OCI-LY7 (cell line): ENCODE results near the gene PAFAH2. TPM values are rescaled to one million over a fixed set of nuclear protein-coding genes. Genes with fewer than 3 reads are reported as not detected.

Experiments
- BruUV-seq: library from RNA; stranded (reverse); fragments of 400-500 nt; replicated peaks from 2 replicates; lab custom pipeline; 2021; lab: Mats Ljungman, UMichigan
- CTCF ChIA-PET: fragments of 300-600 bp; sonication (Branson Sonifier 250); formaldehyde crosslinking; loops from one replicate; lab custom pipeline; 2022; ENCODE audit warnings: antibody characterized with exemption; ENCODE audit not compliant: unreplicated experiment; lab: Charles Lee
- POLR2A ChIA-PET: fragments of 300-600 bp; sonication (Branson Sonifier 250); formaldehyde crosslinking; loops from one replicate; lab custom pipeline; 2022; ENCODE audit warnings: antibody characterized with exemption; lab: Charles Lee
- DNase-seq: peaks from one replicate; pipeline ENCODE4 v3.0.0-alpha.2; 2015; ENCODE audit warnings: low spot score
- H2AFZ ChIP-seq: fragments of 200-600 bp; sonication (generic), shearing (Covaris generic); 2 replicates; pipeline ENCODE4 v1.6.1; 2014; ENCODE audit warnings: mild to moderate bottlenecking, antibody characterized with exemption, low read length, moderate library complexity
- H3K27ac ChIP-seq: fragments of 200-600 bp; sonication (generic); 2 replicates; pipeline ENCODE4 v1.5.1; 2014; ENCODE audit warnings: mixed run types, low read depth, mild to moderate bottlenecking, moderate library complexity, low read length, inconsistent platforms; ENCODE audit not compliant: poor library complexity, severe bottlenecking
- H3K36me3 ChIP-seq: fragments of 200-600 bp; sonication (generic); 2 replicates; pipeline ENCODE4 v1.6.1; 2014; ENCODE audit warnings: mild to moderate bottlenecking, antibody characterized with exemption, low read length, moderate library complexity, mixed read lengths; ENCODE audit not compliant: insufficient read depth
- H3K4me1 ChIP-seq: fragments of 200-600 bp; sonication (generic); 2 replicates; pipeline ENCODE4 v1.5.1; 2014; ENCODE audit warnings: mild to moderate bottlenecking, low read length; ENCODE audit not compliant: insufficient read depth, poor library complexity, severe bottlenecking
- H3K4me2 ChIP-seq: fragments of 200-600 bp; sonication (generic); 2 replicates; pipeline ENCODE4 v1.6.1; 2014; ENCODE audit warnings: mild to moderate bottlenecking, low read length
- H3K4me3 ChIP-seq: fragments of 200-600 bp; sonication (generic); 2 replicates; pipeline ENCODE4 v1.5.1; 2014; ENCODE audit warnings: mild to moderate bottlenecking, low read depth, low read length; ENCODE audit not compliant: poor library complexity, severe bottlenecking
- H3K79me2 ChIP-seq: fragments of 200-600 bp; sonication (generic); 2 replicates; pipeline ENCODE4 v1.6.1; 2016; ENCODE audit warnings: low read depth, mild to moderate bottlenecking, low read length, moderate library complexity, mixed read lengths; ENCODE audit not compliant: insufficient read depth
- H3K9me2 ChIP-seq: fragments of 200-600 bp; sonication (generic); 2 replicates; pipeline ENCODE4 v1.6.1; 2016; ENCODE audit warnings: mild to moderate bottlenecking, low read length, mixed read lengths; ENCODE audit not compliant: insufficient read depth
- H3K9me3 ChIP-seq: fragments of 200-600 bp; sonication (generic); 2 replicates; pipeline ENCODE4 v1.6.1; 2014; ENCODE audit warnings: mild to moderate bottlenecking, mixed run types, low read length, mixed read lengths
- H4K20me1 ChIP-seq: fragments of 200-600 bp; sonication (generic); 2 replicates; pipeline ENCODE4 v1.6.1; 2014; ENCODE audit warnings: mild to moderate bottlenecking, antibody characterized with exemption, low read length, moderate library complexity, mixed read lengths; ENCODE audit not compliant: insufficient read depth
- CTCF ChIP-seq: fragments of 200-600 bp; sonication (generic); conservative IDR thresholded peaks from 2 replicates; pipeline ENCODE4 v1.5.1; 2014; ENCODE audit warnings: mild to moderate bottlenecking, antibody characterized with exemption, low read length, moderate library complexity, mixed read lengths
- EZH2phosphoT487 ChIP-seq: fragments of 200-600 bp; sonication (generic); IDR thresholded peaks from 2 replicates; pipeline ENCODE4 v1.6.1; 2018; ENCODE audit warnings: low read depth, borderline replicate concordance, mild to moderate bottlenecking, mixed run types, antibody characterized with exemption, low read length, moderate library complexity, mixed read lengths
- intact Hi-C: fragments of 100-400 bp; cut with micrococcal nuclease; formaldehyde crosslinking; loops from one replicate; pipeline ENCODE4 v1.10.0; 2022; ENCODE audit not compliant: unreplicated experiment
- total RNA-seq, 2 experiments: library from RNA; depleted of rRNA in 1 of 2; stranded (reverse); fragments of >200 nt in 1 of 2; shearing (Covaris generic) in 1 of 2; gene quantifications; 2 replicates each; pipeline ENCODE4 v1.2.3, GENCODE V29; 2014 to 2022

Gene PAFAH2
- total RNA-seq, 2 experiments from 2014 or later = 2.9 to 7.3 TPM

DNA sequence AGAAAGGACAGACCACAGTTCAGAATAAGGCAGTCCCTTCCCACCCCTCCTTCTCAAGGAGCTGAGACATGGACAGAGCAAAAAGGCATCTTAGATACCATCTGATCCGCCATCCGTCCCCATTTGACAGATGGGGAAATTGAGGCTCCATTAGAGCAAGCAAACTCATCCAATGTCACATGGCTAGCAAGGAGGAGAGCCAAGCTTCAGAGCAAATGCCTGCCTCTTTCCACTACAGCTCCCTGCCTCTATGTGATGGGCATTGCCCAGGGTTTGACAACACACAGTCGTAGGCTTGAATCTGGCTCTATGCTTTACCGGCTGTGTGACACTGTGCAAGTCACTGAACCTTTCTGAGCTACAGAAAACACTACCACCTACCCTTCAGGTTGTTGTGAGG lies 44.1 kb upstream of the PAFAH2 start:
- ChIA-PET POLR2A (interaction anchor here (0.6 kb wide), 1 partner anchor 366 kb away, joined by 3 read pairs; no protein-coding TSS in a partner anchor), CTCF (no interaction called here)
- TF ChIP-seq EZH2phosphoT487 = no peak
- no peak for TF ChIP-seq CTCF
- DNase-seq = no peak
- Histone ChIP-seq H3K9me3 (no peaks in the 10 kb centered on the region), H3K4me1 (no peaks in the 10 kb centered on the region), H2AFZ (no peak overlapping the region), H3K79me2 (no peaks in the 10 kb centered on the region), H4K20me1 (no peaks in the 10 kb centered on the region), H3K36me3 (no peaks in the 10 kb centered on the region), H3K9me2 (no peaks in the 10 kb centered on the region), H3K4me2 (no peak overlapping the region), H3K4me3 (no peak overlapping the region), H3K27ac (no peak overlapping the region)
- BruUV-seq = no TSS peak
- intact Hi-C loops = no loop called here

DNA sequence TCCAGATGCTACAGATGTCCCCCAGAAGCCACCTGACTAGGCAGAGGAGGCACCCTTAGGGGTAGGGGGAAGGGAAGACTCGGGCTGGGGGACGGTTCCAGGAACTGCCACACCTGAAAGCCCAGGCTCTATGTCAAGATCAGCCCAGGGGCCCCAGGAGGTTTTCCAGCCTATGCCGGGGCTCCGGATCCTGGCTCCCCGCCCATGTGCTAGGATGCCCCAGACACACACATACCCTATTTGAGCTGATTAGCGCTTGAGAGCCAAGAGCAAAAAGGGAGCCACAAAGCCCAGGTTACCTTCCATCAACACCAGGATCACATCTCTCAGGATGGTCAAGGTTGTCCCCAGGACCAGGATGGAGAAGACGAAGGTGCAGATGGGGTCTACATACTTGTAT lies 43.5 kb upstream of the PAFAH2 start:
- Histone ChIP-seq H4K20me1 (no peaks in the 10 kb centered on the region), H3K36me3 (no peaks in the 10 kb centered on the region), H3K9me2 (no peaks in the 10 kb centered on the region), H3K27ac (no peak overlapping the region), H3K4me3 (no peak overlapping the region), H3K4me1 (no peaks in the 10 kb centered on the region), H3K9me3 (no peaks in the 10 kb centered on the region), H3K4me2 (no peak overlapping the region), H2AFZ (no peak overlapping the region), H3K79me2 (no peaks in the 10 kb centered on the region)
- CTCF ChIA-PET = no interaction called here
- POLR2A ChIA-PET = interaction anchor here (0.6 kb wide), 1 partner anchor 367 kb away, joined by 3 read pairs; no protein-coding TSS in a partner anchor
- intact Hi-C loops = no loop called here
- DNase-seq = no peak
- TF ChIP-seq EZH2phosphoT487 = no peak
- TF ChIP-seq CTCF = no peak
- BruUV-seq = no TSS peak

DNA sequence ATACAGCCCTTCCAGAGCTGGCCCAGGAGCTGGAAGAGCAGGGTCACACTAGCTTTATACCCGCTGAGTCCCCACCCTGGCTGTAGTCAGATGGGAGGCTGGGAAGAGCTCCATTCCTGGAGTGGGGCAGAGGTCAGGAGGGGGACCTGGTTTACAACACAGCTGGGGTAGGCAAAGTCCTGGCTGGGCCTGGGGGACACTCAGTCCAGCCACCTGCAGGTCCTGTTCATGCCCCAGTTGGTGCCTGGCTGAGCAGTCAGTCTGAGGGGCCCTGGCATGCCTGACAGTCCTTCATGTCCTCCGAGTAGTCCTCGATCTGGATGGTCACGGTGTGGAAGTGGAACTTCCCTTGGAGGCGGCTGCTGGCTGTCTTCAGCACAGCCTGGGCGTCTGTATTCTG lies 41.0 kb upstream of the PAFAH2 start:
- peaks cover 7% of the 10 kb centered on the region for H3K4me1 ChIP-seq
- no peaks in the 10 kb centered on the region for H4K20me1 ChIP-seq
- DNase-seq = no peak
- no peak overlapping the region for H3K27ac ChIP-seq
- no peak overlapping the region for H2AFZ ChIP-seq
- intact Hi-C loops = no loop called here
- TF ChIP-seq CTCF (no peak), EZH2phosphoT487 (no peak)
- H3K79me2 ChIP-seq = no peaks in the 10 kb centered on the region
- H3K4me2 ChIP-seq = no peak overlapping the region
- no peaks in the 10 kb centered on the region for H3K9me2 ChIP-seq
- H3K4me3 ChIP-seq = no peak overlapping the region
- ChIA-PET POLR2A (no interaction called here), CTCF (no interaction called here)
- no TSS peak for BruUV-seq
- H3K9me3 ChIP-seq = no peaks in the 10 kb centered on the region
- H3K36me3 ChIP-seq = no peaks in the 10 kb centered on the region
